ENCODE data around the gene AGTR1.

DNA sequence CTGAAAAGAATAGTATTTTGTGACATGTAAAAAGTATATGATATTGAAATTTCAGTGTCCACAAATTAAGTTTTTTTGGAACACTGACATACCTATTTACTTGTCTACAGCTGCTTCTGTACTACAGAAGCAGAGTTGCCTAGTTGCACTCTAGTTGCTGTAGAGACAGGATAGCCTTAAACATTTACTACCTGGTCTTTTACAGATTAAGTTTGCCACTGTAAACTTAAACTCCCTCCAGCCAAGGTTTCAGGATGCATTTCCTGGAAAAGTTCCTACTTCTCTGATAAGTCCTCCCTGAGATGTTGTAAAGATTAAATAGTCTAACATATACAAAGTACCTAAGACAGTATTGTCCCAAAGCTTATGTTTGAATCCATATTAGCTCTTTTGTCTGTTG, 17.4 kb upstream of the AGTR1 start:
- TF ChIP-seq NFIC (IDR thresholded peaks at IDR 0.05; ENCODE audit: low read depth, low read length) (no peak), EED (IDR thresholded peaks at IDR 0.05; ENCODE audit: low read depth) (no peak), BCL11A (IDR thresholded peaks at IDR 0.05; ENCODE audit: low read depth, low read length) (no peak), CEBPB (IDR thresholded peaks at IDR 0.05; ENCODE audit: borderline replicate concordance in 1 of 2, low read depth in 2 of 2, low read length in 2 of 2) (no peak), PKNOX1 (IDR thresholded peaks at IDR 0.05) (no peak), ETV6 (conservative IDR thresholded peaks at IDR 0.05 in 1 of 2, IDR thresholded peaks at IDR 0.05 in 1 of 2; ENCODE audit: borderline replicate concordance in 1 of 2, low read depth in 1 of 2) (no peak), ATF2 (IDR thresholded peaks at IDR 0.05; ENCODE audit: low read length) (no peak), ZBTB11 (CRISPR knock-in tag; IDR thresholded peaks at IDR 0.05) (no peak), ATF3 (IDR thresholded peaks at IDR 0.05; ENCODE audit: borderline replicate concordance, extremely low read depth, low read depth, low read length) (no peak), NR2C2 (IDR thresholded peaks at IDR 0.05; ENCODE audit: borderline replicate concordance, control insufficient read depth, insufficient read length, low read depth) (no peak), TAF1 (IDR thresholded peaks at IDR 0.05; ENCODE audit: borderline replicate concordance, low read depth, low read length) (no peak), EGR1 (IDR thresholded peaks at IDR 0.05; ENCODE audit: borderline replicate concordance in 1 of 2, low read depth in 2 of 2, low read length in 2 of 2) (no peak), CTCF (IDR thresholded peaks at IDR 0.05 in 2 of 3, conservative IDR thresholded peaks at IDR 0.05 in 1 of 3; ENCODE audit: control insufficient read depth in 2 of 3, extremely low read depth in 1 of 3, insufficient read depth in 1 of 3, low read depth in 3 of 3, low read length in 3 of 3) (no peak), SREBF2 (IDR thresholded peaks at IDR 0.05; ENCODE audit: low read length) (no peak)
